ENCODE data around the gene ERBB4.
A peak's percentile ranks its signal among the peaks of the same experiment; 100 is the strongest.
"Not testable (repeated sequence)": the region's sequence is repeated elsewhere in the genome, so short reads cannot be mapped to it uniquely, and the experiment has no call there.

The ERBB4 gene

DNA sequence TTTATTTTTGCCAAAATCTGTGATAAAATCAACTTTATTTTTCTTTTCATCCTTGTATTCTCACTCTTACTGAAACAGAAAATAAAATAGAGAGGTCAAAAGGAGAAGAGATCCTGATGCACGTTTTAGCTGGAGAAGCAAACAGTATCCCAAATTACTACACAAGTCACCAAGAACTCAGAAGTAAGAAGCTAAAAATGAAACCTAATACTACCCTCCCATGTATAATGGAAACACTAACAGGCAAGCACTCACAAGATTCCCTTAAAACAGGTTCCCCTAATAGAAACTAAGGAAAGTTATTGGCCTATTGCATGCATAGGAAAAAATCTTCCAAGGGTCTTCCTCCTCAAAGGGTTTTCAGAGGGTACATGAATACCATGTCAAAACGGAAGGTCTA is 927.0 kb downstream of the ERBB4 start:
- DNase-seq (ENCODE audit: low spot score): no peak

- no peak for DNase-seq (ENCODE audit: low spot score)
Measured at GRCh38 chr2:211611061-211611518, 927.5 kb downstream of the ERBB4 start.

DNA sequence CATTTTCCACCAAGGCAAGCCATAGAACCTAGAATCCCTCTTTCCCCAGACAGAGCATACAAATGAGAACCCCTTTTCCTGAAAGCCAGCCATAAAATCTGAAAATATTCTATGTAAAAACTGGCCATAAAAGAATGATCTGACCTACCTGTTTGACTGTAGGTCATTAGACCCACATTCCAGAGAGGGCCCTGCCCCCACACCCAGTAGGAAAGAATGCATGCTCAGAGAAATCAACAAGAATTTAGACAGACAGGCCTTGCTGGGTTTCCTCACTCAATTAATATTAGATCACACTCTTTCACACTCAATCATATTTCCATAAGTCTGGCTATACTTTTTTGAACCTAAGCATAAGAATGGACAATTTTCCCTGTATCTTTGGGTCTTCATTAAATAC is 929.5 kb downstream of the ERBB4 start:
- no peak for DNase-seq (ENCODE audit: low spot score)

GRCh38 chr2:211599146-211599545 is 939.5 kb downstream of the ERBB4 start:
- DNase-seq (ENCODE audit: low spot score): no peak

DNA sequence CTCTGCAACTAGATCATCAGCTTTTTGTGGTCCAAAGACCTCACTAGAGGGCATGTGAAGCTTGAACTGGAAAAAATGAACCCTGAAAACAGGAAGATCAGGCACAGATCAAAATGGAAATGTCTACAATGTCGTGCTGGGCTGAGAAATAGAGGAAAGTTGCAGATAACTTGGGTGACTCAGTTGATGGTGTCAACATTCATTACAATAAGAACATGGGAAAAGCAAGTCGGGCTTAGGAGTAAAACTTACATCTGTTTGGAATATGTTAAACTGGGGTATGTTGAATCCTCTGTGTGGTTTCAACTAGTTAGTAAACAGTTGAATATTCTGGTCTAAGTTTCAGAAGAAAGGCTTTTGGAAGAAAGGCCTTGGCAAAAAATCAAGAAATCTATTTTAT is 940.4 kb downstream of the ERBB4 start:
- no peak for DNase-seq (ENCODE audit: low spot score)

GRCh38 chr2:211592006-211592405 is 946.6 kb downstream of the ERBB4 start:
- DNase-seq (ENCODE audit: low spot score): peak; percentile 1

DNA sequence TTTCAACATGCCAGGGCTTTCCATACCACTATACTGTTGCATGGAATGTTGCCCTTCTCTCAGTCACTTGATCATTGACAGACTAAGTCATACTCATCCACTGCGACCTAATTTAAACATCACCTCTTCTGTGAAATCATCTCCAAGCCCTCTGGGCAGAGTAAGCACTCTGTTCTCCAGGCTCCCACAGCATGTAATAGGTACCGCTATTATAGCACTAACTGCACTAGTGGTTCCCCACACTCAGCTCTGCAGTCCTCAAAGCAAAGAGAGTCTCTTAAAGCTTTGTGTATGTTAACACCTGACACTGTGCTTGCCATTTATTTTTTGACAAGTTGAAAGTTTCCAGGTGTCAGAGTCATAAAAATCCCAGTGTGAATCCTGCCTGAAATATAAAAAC is 947.2 kb downstream of the ERBB4 start:
- peak; percentile 2 for DNase-seq (ENCODE audit: low spot score)

DNA sequence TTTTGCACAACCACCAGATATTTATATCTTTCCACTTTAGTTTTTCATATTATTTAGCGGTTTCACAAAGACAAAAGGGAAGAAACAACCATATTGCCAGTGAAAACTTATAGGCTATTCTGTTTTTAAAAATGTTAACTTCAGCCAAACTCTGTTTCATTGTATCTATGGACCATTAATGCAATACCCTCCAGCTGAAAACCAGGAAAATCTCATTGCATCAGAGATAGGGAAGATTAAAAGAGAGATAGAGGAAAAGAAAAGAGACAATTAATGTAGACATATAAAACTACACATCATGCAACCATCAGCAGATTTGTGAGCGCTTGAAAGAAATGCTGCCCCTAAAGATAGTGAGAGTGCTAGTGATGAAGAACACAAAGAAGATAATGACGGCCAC is 970.2 kb downstream of the ERBB4 start:
- no peak for DNase-seq (ENCODE audit: low spot score)

DNA sequence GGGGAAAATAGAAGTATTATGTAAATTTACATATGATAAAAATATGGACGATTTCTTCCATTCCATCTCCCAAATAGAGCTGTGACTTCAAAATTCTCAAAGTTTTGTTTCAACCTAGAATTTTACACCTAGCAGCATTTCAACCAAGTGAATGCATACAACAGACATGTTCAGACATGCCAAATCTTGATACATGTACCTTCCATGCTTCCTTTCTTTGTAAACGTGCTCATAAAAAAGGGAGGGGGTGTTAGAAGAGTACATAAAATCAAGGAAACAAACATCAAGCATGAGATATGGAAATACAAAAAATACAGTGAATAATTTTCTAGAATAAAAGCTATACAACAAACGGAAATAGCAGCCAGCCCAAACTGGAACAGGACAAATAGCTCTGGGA is 974.2 kb downstream of the ERBB4 start:
- DNase-seq (ENCODE audit: low spot score): no peak

DNA sequence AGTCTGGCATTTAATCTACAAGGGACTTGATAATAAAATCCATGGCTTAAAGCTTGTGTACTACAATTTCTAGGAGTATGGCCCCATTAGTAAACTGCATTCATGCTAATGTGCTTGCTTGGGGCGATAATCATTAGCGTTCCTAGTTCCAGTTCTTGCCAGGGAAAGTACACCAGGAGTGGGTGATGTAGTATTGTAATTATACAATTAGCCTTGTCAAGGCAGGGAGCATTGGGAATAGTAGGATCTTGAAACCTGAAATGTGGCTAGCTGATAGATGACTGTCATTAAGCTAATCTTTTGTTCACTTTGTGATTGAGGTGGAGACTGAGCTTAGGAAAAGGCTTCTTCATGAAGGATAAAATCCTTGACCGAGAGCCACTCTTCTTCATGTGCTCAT is 993.0 kb downstream of the ERBB4 start:
- no peak for DNase-seq (ENCODE audit: low spot score)

- DNase-seq (ENCODE audit: low spot score): no peak
Measured at GRCh38 chr2:211534632-211535031, 1004.0 kb downstream of the ERBB4 start.

- DNase-seq (ENCODE audit: low spot score): not testable (repeated sequence)
Measured at GRCh38 chr2:211524248-211524647, 1014.4 kb downstream of the ERBB4 start.

- no peak for DNase-seq (ENCODE audit: low spot score)
Measured at GRCh38 chr2:211516537-211516936, 1022.1 kb downstream of the ERBB4 start.

DNA sequence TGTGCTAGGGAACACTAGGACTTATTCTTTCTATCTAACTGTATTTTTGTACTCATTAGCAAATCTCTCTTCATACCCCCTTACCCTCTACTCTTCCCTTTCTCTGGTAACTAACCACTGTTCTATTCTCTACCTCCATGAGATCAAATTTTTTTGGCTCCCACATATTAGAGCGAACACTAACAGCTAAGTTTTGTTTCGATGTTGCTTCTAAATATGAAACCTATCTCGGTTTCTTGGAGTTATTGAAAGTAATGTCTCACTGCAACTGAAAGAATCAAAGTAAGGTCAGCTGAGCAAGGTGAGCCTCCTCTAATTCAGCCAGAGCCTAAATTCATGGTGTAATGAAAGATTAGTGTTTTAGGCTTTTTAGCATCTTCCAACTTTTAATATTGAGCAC is 1024.6 kb downstream of the ERBB4 start:
- DNase-seq (ENCODE audit: low spot score): no peak

DNA sequence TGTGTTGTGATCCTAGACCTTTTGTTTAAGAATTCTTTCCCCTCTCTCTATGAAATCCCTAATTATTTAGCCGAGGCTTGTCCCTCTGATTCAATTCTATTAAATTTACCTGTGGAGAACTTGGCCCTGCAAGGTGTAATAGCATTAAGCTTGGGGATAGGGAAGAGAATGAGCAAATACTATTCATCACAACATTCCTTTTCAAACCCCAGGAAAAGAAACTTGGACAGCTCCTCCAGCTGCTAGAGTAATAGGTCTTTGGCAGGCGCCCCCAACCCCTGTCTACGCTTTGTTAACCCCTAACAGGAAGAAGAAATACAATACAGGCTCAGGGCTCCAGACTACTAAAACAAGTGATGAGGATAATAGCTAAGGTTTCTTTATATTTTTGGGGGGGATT is 1025.2 kb downstream of the ERBB4 start:
- no peak for DNase-seq (ENCODE audit: low spot score)

DNA sequence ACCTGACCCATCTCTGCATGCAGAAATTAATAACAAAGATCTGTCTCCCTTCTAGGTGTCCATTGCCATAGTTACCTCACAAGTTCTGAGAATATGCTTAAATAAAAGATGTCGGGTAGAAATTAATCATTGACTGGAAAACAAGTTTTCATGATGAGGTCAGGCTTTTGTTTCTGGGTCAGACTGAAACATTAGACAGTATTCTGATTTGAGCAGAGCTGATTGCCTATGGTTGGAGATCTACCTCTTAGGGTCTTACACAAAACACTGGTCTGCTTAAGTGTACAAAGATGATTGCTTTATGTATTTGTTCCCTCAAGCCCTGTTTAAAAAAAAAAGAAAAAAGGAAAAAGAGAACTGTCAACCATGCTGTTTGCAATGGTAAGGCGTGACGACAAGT is 1025.8 kb downstream of the ERBB4 start:
- no peak for DNase-seq (ENCODE audit: low spot score)

GRCh38 chr2:211503856-211504255 is 1034.7 kb downstream of the ERBB4 start:
- no peak for DNase-seq (ENCODE audit: low spot score)

DNA sequence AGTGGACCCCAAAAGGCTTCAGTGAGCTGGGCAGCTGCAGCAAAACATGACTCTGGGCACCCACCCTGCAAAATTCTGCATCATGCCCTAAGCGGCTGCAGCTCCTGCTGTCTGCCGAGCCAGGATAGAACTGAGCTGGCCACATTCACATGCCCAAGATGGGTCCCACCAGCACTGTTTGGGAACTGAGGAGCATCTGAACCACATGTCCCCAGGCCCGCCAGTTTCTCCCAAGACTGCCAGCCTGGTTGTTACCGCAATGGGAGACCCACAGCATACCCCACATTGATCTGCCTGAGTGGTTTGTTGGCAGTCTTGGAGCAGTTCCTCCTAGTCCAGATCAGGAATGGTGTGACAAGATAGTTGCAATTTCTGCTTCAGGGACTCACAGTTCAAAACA is 1035.4 kb downstream of the ERBB4 start:
- DNase-seq (ENCODE audit: low spot score): no peak

DNA sequence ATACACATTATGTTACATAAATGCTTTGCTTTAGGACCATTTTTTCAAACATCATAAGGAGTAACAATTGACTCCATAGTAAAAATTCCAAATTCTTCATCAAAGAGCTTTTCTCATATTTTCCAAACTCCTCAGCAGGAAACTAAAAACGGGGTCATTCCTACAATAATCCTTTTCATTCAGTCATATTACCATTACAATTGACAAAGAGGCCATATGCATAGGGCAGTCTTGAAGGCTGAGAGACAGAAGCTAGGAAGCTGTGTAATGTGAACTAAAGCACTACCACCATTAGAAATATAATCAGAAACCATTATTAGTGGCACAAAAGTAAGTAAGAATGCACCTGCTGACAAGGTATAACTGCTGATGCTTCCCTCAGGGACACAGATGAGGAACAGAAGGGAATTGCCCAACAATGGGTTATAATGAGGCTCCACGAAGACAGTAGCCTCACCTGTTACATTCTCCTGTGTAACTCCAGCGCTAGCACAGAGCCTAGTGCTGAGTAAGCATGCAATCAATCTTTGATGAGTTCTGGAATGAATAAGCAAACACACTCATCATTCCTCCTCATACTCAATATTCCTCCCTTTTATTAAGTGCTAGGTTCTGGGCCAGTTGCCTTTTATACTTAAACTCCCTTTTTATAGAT is 1039.9 kb downstream of the ERBB4 start:
- no peak for DNase-seq (ENCODE audit: low spot score)

- no peak for DNase-seq (ENCODE audit: low spot score)
Measured at GRCh38 chr2:211495339-211495738, 1043.3 kb downstream of the ERBB4 start.

GRCh38 chr2:211494536-211494935 is 1044.1 kb downstream of the ERBB4 start:
- no peak for DNase-seq (ENCODE audit: low spot score)

- no peak for DNase-seq (ENCODE audit: low spot score)
Measured at GRCh38 chr2:211494085-211494484, 1044.5 kb downstream of the ERBB4 start.

GRCh38 chr2:211487733-211488132 is 1050.9 kb downstream of the ERBB4 start:
- DNase-seq (ENCODE audit: low spot score): no peak

DNA sequence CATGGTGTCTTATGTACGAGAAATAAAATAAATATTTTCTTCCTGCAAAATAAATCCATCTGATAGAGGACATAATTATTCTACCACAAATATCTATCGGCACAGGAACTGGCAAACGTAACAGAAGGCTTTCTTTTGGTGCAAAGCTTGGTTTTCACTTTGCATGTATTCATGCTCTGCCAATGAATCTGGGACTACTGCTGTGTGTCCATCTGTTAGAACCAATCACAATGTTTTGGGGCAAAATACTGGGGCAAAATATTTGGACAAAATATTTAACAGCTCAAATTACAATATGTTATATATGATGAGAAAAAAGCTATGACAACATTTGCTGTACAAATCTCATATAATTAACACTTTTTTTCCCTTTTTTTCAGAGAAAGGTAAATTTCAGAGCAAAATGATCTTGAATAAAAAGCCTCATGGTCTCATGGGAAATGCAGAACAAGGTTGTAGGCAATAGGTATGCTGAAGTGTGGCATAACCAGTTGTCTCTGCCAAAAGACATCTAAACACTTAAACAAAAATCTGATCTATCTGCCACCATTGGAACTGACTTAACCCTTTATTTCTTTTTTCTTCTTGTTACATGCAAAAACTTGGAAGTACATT is 1059.0 kb downstream of the ERBB4 start:
- DNase-seq (ENCODE audit: low spot score): no peak
